Vagina (tissue), 2 donors: ENCODE results near the gene APLP2.

Experiments
- POLR2A ChIP-seq, 2 donors: fragments of 450-650 bp; IDR thresholded peaks; one replicate each; pipeline ENCODE4 v1.6.1; 2017; ENCODE audit warnings: antibody characterized with exemption in 2 of 2, mild to moderate bottlenecking in 2 of 2, moderate library complexity in 2 of 2
- POLR2AphosphoS5 ChIP-seq, 2 donors: sonication (generic); formaldehyde crosslinking; IDR thresholded peaks; one replicate each; pipeline ENCODE4 v1.9.0; 2017; ENCODE audit warnings: antibody characterized with exemption in 2 of 2, mild to moderate bottlenecking in 2 of 2, low read depth in 1 of 2; ENCODE audit not compliant: insufficient read depth in 1 of 2
- TF ChIP-seq, protein P1 (sequence below), 3 experiments: fragments of 450-650 bp in 2 of 3; fragments of 200-600 bp in 1 of 3; sonication (generic) in 1 of 3; IDR thresholded peaks; one replicate each; pipeline ENCODE4 v1.5.1; 2017 to 2019; ENCODE audit warnings: antibody characterized with exemption in 3 of 3, mild to moderate bottlenecking in 2 of 3, moderate library complexity in 2 of 3

DNA sequence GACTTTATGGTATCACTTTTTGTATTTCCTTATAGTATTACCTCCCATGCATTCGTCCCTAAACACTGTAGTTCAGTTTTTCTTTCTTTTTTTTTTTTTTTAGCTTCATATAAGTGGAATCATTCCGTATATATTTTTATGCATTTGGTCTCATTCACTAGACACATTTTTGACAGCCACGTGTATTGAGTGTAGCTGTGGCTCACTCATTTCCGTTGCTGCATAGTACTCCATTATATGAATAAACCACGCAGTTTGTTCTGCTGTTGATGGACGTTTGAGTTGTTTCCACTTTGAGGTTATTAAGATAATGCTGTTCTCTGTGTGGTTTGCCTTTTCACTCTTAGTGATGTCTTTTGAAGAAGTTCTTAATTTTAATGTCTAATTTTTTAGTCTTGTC lies 8.4 kb downstream of the APLP2 start:
- TF ChIP-seq, protein P1, sequence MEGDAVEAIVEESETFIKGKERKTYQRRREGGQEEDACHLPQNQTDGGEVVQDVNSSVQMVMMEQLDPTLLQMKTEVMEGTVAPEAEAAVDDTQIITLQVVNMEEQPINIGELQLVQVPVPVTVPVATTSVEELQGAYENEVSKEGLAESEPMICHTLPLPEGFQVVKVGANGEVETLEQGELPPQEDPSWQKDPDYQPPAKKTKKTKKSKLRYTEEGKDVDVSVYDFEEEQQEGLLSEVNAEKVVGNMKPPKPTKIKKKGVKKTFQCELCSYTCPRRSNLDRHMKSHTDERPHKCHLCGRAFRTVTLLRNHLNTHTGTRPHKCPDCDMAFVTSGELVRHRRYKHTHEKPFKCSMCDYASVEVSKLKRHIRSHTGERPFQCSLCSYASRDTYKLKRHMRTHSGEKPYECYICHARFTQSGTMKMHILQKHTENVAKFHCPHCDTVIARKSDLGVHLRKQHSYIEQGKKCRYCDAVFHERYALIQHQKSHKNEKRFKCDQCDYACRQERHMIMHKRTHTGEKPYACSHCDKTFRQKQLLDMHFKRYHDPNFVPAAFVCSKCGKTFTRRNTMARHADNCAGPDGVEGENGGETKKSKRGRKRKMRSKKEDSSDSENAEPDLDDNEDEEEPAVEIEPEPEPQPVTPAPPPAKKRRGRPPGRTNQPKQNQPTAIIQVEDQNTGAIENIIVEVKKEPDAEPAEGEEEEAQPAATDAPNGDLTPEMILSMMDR (IDR thresholded peaks at IDR 0.05), result no peak
- TF ChIP-seq POLR2AphosphoS5 (IDR thresholded peaks at IDR 0.05; ENCODE audit: insufficient read depth in 1 of 2, low read depth in 1 of 2) (no peak), POLR2A (IDR thresholded peaks at IDR 0.05) (no peak)
